Tibial nerve (tissue), 4 donors: ENCODE data around the gene GPR33.
A peak's percentile ranks its signal among the peaks of the same experiment; 100 is the strongest.

Source experiments
- CTCF ChIP-seq, 5 experiments: fragments of 200-600 bp in 3 of 5; fragments of 450-650 bp in 2 of 5; sonication (generic) in 3 of 5; IDR thresholded peaks; one replicate each; pipeline ENCODE4 v1.5.1; 2016 to 2019; ENCODE audit warnings: antibody characterized with exemption in 5 of 5, mild to moderate bottlenecking in 3 of 5, moderate library complexity in 2 of 5
- EP300 ChIP-seq, 2 donors: sonication (generic); formaldehyde crosslinking; IDR thresholded peaks; one replicate each; pipeline ENCODE4 v1.6.1; 2017; ENCODE audit warnings: antibody characterized with exemption in 2 of 2, mild to moderate bottlenecking in 1 of 2
- POLR2A ChIP-seq, 2 donors: fragments of 450-650 bp; IDR thresholded peaks; one replicate each; pipeline ENCODE4 v1.6.1; 2017; ENCODE audit warnings: antibody characterized with exemption in 2 of 2, mild to moderate bottlenecking in 2 of 2, moderate library complexity in 2 of 2

GRCh38 chr14:31457665-31458659 lies 29.9 kb downstream of the GPR33 start:
- TF ChIP-seq CTCF (IDR thresholded peaks at IDR 0.05) (peak in 1 of 5 experiments; percentile 5), POLR2A (IDR thresholded peaks at IDR 0.05) (no peak), EP300 (IDR thresholded peaks at IDR 0.05) (no peak)
